ENCODE data around the gene TMEM88. TPM values are rescaled to one million over a fixed set of nuclear protein-coding genes. Genes with fewer than 3 reads are reported as not detected.

TMEM88 gene
- total RNA-seq, 1 experiment from 2014 or later, result 11.3 TPM

- no peak for DNase-seq
- no peak overlapping the region for H2BK120ac ChIP-seq (ENCODE audit: low read depth, low read length, poor library complexity, severe bottlenecking)
- H3K23me2 ChIP-seq (ENCODE audit: insufficient read length, low read depth, low read length, poor library complexity, severe bottlenecking), result no peaks in the 10 kb centered on the region
- Mint-ChIP-seq H3K4me1 (peaks cover 0 to 3% of the 10 kb centered on the region in 2 experiments; a peak in 2 of 4 replicates), H3K27me3 (ENCODE audit: low read depth) (no peaks in the 10 kb centered on the region), H3K4me3 (no peak overlapping the region), H3K36me3 (ENCODE audit: insufficient read depth in 1 of 3, low read depth in 3 of 3) (peaks cover 0 to 7% (median 0%) of the 10 kb centered on the region in 3 experiments; a peak in 1 of 7 replicates), H3K27ac (no peak overlapping the region), H3K9me3 (no peaks in the 10 kb centered on the region)
- no peak overlapping the region for H3K18ac ChIP-seq (ENCODE audit: insufficient read length, low read depth, low read length)
- H3T11ph ChIP-seq (ENCODE audit: low read length), result no peak overlapping the region
- H3K4me1 ChIP-seq (ENCODE audit: insufficient read depth, low read length), result no peaks in the 10 kb centered on the region
- no CpG with 5 or more reads among the region's 3 CpGs for WGBS (ENCODE audit: extremely low coverage, insufficient read length, low lambda C conversion rate)
- H2AFZ ChIP-seq (ENCODE audit: low read length), result no peak overlapping the region
- no peak overlapping the region for H3K9ac ChIP-seq (ENCODE audit: extremely low read depth, insufficient read length, low read length)
- H3K14ac ChIP-seq (ENCODE audit: insufficient read depth, low read length), result no peak overlapping the region
- no peak overlapping the region for H4K8ac ChIP-seq (replicated peaks; ENCODE audit: insufficient read length, low read depth, low read length)
- no peaks in the 10 kb centered on the region for H4K20me1 ChIP-seq (ENCODE audit: control insufficient read depth, insufficient read depth, insufficient read length)
- H3K4ac ChIP-seq (ENCODE audit: low read depth, low read length), result no peak overlapping the region
- no peak for TF ChIP-seq CTCF (conservative IDR thresholded peaks at IDR 0.05)
- H4K91ac ChIP-seq (ENCODE audit: insufficient read length, low read depth, low read length), result no peak overlapping the region
- H2BK15ac ChIP-seq (ENCODE audit: low read depth, low read length), result no peak overlapping the region
- H4K5ac ChIP-seq (ENCODE audit: insufficient read length, low read depth, low read length), result no peak overlapping the region
- H2BK5ac ChIP-seq (ENCODE audit: insufficient read length, low read length), result no peak overlapping the region
- no peaks in the 10 kb centered on the region for H3K79me2 ChIP-seq (ENCODE audit: insufficient read depth, low read length)
- no peak overlapping the region for H3K27ac ChIP-seq (ENCODE audit: insufficient read length, low read depth, low read length)
- no peak overlapping the region for H3K23ac ChIP-seq (ENCODE audit: insufficient read length, low read depth, low read length)
- no peak overlapping the region for H2BK20ac ChIP-seq (ENCODE audit: low read depth, low read length, poor library complexity, severe bottlenecking)
- no peak overlapping the region for H2BK12ac ChIP-seq (ENCODE audit: insufficient read length, low read depth, low read length)
- no peak overlapping the region for H2AK5ac ChIP-seq (ENCODE audit: insufficient read length, low read length)
- no peak overlapping the region for H3K4me2 ChIP-seq (ENCODE audit: insufficient read depth, insufficient read length, low read length)
- no peak overlapping the region for H3K56ac ChIP-seq (ENCODE audit: insufficient read length, low read depth, low read length)
- no peaks in the 10 kb centered on the region for H3K9me3 ChIP-seq (ENCODE audit: control insufficient read depth, low read depth, low read length)
- no peaks in the 10 kb centered on the region for H3K79me1 ChIP-seq (ENCODE audit: insufficient read depth, low read depth, low read length, poor library complexity, severe bottlenecking)
- no peaks in the 10 kb centered on the region for H3K27me3 ChIP-seq (ENCODE audit: insufficient read depth, low read length)
Observed at GRCh38 chr17:7880076-7880868, 25.4 kb downstream of the TMEM88 start.
